LNCAP (cell line): Measurements from ENCODE around the gene ELK3.

ENCODE experiments used
- TF ChIP-seq, protein P1 (sequence below): fragments of 450-650 bp; IDR thresholded peaks from 2 replicates; pipeline ENCODE4 v1.5.1; 2017; ENCODE audit warnings: mild to moderate bottlenecking

Gene ELK3

GRCh38 chr12:96233939-96234461 is 39.8 kb downstream of the ELK3 start:
- TF ChIP-seq, protein P1, sequence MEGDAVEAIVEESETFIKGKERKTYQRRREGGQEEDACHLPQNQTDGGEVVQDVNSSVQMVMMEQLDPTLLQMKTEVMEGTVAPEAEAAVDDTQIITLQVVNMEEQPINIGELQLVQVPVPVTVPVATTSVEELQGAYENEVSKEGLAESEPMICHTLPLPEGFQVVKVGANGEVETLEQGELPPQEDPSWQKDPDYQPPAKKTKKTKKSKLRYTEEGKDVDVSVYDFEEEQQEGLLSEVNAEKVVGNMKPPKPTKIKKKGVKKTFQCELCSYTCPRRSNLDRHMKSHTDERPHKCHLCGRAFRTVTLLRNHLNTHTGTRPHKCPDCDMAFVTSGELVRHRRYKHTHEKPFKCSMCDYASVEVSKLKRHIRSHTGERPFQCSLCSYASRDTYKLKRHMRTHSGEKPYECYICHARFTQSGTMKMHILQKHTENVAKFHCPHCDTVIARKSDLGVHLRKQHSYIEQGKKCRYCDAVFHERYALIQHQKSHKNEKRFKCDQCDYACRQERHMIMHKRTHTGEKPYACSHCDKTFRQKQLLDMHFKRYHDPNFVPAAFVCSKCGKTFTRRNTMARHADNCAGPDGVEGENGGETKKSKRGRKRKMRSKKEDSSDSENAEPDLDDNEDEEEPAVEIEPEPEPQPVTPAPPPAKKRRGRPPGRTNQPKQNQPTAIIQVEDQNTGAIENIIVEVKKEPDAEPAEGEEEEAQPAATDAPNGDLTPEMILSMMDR = no peak

- TF ChIP-seq, protein P1 = no peak
These were observed 40.7 kb downstream of the ELK3 start for GRCh38 chr12:96234591-96235483.

DNA sequence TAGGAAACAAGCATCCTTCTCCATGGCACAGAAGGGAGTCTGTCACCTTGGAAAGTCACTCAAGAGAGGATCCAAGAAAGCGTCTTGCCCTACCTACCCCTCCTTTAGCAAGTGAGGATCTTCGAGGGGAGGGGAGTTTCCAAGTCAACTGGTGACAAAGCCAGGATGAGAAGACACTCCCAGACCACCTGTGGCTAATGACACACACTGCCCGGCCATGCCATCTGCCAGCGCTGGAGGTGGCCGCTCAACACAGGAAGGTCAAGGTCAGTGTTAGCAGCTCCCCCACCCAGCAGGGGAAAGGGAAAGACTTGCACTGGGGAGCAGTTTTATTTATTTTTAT is 41.3 kb downstream of the ELK3 start:
- TF ChIP-seq, protein P1 = no peak

DNA sequence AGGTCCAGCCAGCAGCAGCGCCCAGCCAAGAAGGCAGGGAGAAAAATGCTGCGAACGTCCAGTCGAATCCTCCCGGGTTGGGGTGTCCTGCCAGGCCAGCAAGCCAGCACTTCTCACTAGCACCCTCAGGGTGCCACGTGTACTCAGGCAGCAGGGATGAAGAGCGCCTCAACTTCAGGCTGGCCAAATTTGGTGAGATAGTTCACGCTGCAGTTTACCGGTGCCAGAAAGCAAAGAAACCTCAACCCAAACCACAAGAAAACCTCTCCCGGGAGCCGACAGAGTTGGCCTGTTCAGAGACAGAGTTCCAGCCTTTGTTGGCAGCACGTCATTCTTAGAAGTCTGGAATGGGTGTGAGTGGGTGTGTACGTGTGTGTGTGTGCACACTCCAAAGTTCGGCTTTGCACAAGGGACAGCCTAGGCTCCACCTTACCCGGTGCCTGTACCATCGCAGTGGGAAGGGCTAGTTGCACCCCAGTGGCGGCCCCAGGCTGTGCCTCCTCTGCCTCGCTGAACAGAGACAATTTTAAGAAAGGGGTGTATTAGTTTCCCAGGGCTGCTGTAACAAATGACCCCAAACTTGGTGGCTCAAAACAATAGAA is 42.1 kb downstream of the ELK3 start:
- TF ChIP-seq, protein P1 = no peak

GRCh38 chr12:96237035-96237434 is 42.9 kb downstream of the ELK3 start:
- TF ChIP-seq, protein P1 = no peak

DNA sequence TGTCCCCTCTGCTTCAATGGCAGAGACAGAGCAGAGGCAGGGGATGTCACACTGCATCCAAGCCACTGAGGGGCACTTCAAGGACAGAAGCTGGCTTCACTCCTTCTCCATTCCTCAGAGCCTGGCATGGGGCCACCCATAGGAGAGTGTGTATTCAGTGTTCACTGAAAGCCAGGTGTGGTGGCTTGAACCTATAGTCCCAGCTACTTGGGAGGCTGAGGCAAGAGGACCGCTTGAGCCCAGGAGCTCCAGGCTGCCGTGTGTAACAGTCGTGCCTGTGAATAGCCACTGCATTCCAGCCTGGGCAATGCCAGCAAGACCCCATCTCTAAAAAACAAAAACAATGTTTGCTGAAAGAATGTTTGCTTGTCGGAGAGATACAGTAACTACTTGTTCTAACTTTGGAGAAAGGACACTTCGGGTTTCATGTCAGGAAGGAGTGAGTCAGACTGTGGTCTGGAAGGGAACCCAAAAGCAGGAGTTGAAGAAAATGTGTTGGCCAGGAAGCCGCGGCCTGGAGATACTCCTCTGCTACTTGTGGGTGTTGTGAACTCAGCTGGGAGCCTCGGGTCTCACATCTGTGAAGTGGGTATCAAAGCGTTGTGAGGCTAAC is 43.4 kb downstream of the ELK3 start:
- TF ChIP-seq, protein P1 = no peak

- TF ChIP-seq, protein P1 = no peak
These were observed 44.3 kb downstream of the ELK3 start for GRCh38 chr12:96238336-96239047.
